ENCODE data around the gene TRIM33. TPM values are rescaled to one million over a fixed set of nuclear protein-coding genes. Genes with fewer than 3 reads are reported as not detected.

Gene TRIM33
- total RNA-seq, 1 donor from 2014 or later, result 36.4 TPM

DNA sequence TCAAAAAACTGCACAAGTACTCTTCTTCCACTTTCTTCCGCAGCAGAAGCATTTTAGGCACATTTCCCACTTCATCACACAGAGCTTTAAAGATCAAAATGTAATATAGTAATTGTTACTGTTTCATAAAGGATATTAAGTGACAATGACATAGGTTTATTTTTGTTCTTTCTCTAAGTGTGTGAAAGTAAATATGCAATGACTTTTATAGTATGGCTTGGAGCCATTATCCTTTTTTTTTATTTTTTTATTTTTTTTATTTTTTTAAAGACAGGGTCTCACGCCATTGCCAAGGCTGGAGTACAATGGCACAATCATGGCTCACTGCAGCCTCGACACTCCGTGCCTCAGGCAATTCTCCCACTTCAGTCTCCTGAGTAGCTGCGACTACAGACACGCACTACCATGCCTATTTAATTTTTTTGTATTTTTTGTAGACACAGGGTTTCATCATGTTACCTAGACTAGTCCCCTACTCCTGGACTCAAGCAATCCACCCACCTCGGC lies 7.0 kb downstream of the TRIM33 start:
- no peaks in the 10 kb centered on the region for H3K27me3 ChIP-seq (ENCODE audit: low read depth)
- H3K9me3 ChIP-seq, result no peaks in the 10 kb centered on the region
- ATAC-seq (no peak), DNase-seq (no peak)
- no peak overlapping the region for H3K4me3 ChIP-seq
- H3K4me1 ChIP-seq, result peaks cover 65% of the 10 kb centered on the region
- TF ChIP-seq, protein P1, sequence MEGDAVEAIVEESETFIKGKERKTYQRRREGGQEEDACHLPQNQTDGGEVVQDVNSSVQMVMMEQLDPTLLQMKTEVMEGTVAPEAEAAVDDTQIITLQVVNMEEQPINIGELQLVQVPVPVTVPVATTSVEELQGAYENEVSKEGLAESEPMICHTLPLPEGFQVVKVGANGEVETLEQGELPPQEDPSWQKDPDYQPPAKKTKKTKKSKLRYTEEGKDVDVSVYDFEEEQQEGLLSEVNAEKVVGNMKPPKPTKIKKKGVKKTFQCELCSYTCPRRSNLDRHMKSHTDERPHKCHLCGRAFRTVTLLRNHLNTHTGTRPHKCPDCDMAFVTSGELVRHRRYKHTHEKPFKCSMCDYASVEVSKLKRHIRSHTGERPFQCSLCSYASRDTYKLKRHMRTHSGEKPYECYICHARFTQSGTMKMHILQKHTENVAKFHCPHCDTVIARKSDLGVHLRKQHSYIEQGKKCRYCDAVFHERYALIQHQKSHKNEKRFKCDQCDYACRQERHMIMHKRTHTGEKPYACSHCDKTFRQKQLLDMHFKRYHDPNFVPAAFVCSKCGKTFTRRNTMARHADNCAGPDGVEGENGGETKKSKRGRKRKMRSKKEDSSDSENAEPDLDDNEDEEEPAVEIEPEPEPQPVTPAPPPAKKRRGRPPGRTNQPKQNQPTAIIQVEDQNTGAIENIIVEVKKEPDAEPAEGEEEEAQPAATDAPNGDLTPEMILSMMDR (IDR thresholded peaks at IDR 0.05), result no peak
- H3K27ac ChIP-seq, result no peak overlapping the region
- intact Hi-C loops (cut with DNase I), result no loop called here
- peaks cover 15% of the 10 kb centered on the region for H3K36me3 ChIP-seq

DNA sequence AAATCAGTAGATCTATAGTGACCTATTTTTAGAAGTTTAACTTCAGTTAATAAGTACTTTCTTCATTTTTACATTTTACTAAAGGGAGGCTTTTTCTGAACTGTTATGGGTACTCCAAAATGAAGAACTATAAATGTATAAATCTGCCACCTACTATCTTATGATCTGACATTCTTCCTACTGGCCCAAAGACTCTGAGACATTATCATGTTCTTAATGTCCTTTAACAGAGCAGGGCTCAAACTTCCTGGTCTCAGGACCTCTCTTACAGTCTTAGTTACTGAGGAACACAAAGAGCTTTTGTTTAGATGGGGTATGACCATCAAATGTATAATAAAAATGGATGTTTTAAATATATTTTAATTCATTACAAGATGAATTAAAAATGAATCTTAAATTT lies 8.9 kb downstream of the TRIM33 start:
- Histone ChIP-seq H3K36me3 (peaks cover 13% of the 10 kb centered on the region), H3K27ac (no peak overlapping the region), H3K27me3 (ENCODE audit: low read depth) (no peaks in the 10 kb centered on the region), H3K9me3 (no peaks in the 10 kb centered on the region), H3K4me1 (peaks cover 46% of the 10 kb centered on the region), H3K4me3 (no peak overlapping the region)
- TF ChIP-seq, protein P1 (IDR thresholded peaks at IDR 0.05), result no peak
- intact Hi-C loops (cut with DNase I), result no loop called here
- no peak for DNase-seq
- no peak for ATAC-seq

DNA sequence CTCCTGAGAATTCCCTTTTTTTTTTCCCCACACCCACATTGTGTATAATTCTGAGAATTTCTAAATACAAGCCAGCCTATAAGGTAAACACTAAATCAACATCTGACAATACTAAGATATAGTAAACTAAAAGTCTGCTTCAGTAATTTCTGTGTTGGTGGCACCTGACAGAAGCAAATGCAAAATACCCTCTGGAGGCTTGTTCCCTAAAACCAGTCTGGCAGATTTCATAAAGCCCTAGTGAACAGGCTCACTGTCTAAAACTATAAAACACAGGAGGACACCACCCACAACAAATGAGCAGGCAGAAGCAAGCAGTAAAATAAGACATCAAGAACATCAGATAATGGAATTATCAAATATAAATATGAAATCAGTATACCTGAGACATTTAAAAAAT lies 11.5 kb downstream of the TRIM33 start:
- Histone ChIP-seq H3K4me1 (peaks cover 38% of the 10 kb centered on the region), H3K4me3 (no peak overlapping the region), H3K27ac (no peak overlapping the region), H3K27me3 (ENCODE audit: low read depth) (no peaks in the 10 kb centered on the region), H3K9me3 (no peaks in the 10 kb centered on the region), H3K36me3 (no peaks in the 10 kb centered on the region)
- TF ChIP-seq, protein P1 (IDR thresholded peaks at IDR 0.05), result no peak
- DNase-seq, result no peak
- intact Hi-C loops (cut with DNase I), result no loop called here
- ATAC-seq, result no peak

DNA sequence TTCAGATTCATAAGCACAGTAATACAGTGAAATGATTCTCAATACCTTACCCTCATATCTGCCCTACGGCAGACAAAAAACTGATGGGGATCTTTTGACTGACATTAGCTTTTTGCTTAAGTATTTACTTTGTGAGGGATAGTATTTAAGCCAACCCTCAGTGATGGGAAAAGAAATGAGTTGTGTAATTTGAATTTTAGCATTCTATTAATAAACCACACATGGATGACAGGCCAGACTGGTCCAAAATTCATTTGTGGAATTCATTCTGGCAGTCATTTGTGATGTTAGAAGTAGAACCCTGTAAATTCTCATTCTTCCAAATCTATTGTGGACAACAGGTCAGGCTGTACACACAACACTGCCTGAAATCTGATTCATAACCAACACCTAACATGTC lies 14.9 kb downstream of the TRIM33 start:
- no peak overlapping the region for H3K27ac ChIP-seq
- intact Hi-C loops (cut with DNase I), result no loop called here
- H3K4me3 ChIP-seq, result no peak overlapping the region
- ATAC-seq, result no peak
- H3K4me1 ChIP-seq, result peaks cover 20% of the 10 kb centered on the region
- no peaks in the 10 kb centered on the region for H3K36me3 ChIP-seq
- DNase-seq, result no peak
- TF ChIP-seq, protein P1 (IDR thresholded peaks at IDR 0.05), result no peak
- H3K9me3 ChIP-seq, result peaks cover 5% of the 10 kb centered on the region
- H3K27me3 ChIP-seq (ENCODE audit: low read depth), result no peaks in the 10 kb centered on the region

DNA sequence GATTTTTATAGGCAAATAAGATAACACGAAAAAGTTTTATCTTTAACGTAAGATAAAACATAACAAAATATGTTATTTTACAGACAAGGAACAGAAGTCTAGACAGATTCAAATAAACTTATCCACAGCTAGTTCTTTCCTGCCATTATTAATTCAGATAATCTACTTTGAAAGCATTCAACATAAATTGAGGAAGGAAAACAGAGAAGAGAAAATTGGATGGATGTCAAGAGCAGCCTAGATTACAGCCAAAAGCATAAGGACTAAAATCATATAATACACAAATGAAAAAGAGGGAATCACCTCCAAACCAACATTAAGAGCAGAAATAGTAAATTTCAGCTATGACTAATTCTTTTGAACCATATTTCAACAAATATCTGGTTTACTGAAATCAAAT lies 15.5 kb downstream of the TRIM33 start:
- peaks cover 8% of the 10 kb centered on the region for H3K9me3 ChIP-seq
- no peak overlapping the region for H3K4me3 ChIP-seq
- ATAC-seq, result no peak
- intact Hi-C loops (cut with DNase I), result no loop called here
- peaks cover 20% of the 10 kb centered on the region for H3K4me1 ChIP-seq
- no peak for DNase-seq
- no peak overlapping the region for H3K27ac ChIP-seq
- no peaks in the 10 kb centered on the region for H3K27me3 ChIP-seq (ENCODE audit: low read depth)
- TF ChIP-seq, protein P1 (IDR thresholded peaks at IDR 0.05), result no peak
- no peaks in the 10 kb centered on the region for H3K36me3 ChIP-seq

DNA sequence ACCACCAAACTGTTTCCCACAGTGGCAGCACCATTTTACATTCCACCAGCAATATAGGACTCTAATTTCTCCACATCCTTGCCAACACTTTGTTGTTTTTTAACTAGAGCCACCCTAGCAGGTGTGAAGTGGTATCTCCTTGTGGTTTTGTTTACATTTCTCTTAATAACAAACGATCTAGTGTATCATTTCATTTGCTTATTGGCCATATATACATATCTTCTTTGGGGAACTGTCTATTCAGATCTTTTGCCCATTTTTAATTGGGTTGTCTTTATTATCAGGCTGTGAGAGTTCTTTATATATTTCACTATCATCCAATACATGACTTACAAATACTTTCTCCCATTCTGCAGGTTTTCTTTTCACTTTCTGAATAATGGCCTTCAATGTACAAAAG lies 18.0 kb downstream of the TRIM33 start:
- DNase-seq (no peak), ATAC-seq (no peak)
- intact Hi-C loops (cut with DNase I), result no loop called here
- Histone ChIP-seq H3K4me1 (peaks cover 13% of the 10 kb centered on the region), H3K36me3 (no peaks in the 10 kb centered on the region), H3K9me3 (peaks cover 8% of the 10 kb centered on the region), H3K27me3 (ENCODE audit: low read depth) (no peaks in the 10 kb centered on the region), H3K4me3 (no peak overlapping the region), H3K27ac (no peak overlapping the region)
- TF ChIP-seq, protein P1 (IDR thresholded peaks at IDR 0.05), result no peak

Data from lower lobe of right lung (tissue), 2 donors.